OCI-LY1 (cell line): ENCODE measurements around the gene GLIPR2.

Experiments
- H2AFZ ChIP-seq: fragments of 200-600 bp; sonication (generic), shearing (Covaris generic); 2 replicates; pipeline ENCODE4 v1.6.0; 2014; ENCODE audit warnings: antibody characterized with exemption, mild to moderate bottlenecking, low read length
- H3F3A ChIP-seq: fragments of 200-600 bp; sonication (generic), shearing (Covaris generic); 2 replicates; pipeline ENCODE4 v1.6.0; 2014; ENCODE audit warnings: mild to moderate bottlenecking, antibody characterized with exemption, low read length, moderate library complexity; ENCODE audit not compliant: insufficient read depth
- H3K27ac ChIP-seq: fragments of 200-600 bp; sonication (generic); 2 replicates; pipeline ENCODE4 v1.5.1; 2014; ENCODE audit warnings: low read length, mixed run types, mild to moderate bottlenecking, low read depth; ENCODE audit not compliant: poor library complexity, severe bottlenecking
- H3K27me3 ChIP-seq: fragments of 200-600 bp; sonication (generic); 2 replicates; pipeline ENCODE4 v1.6.0; 2014; ENCODE audit warnings: antibody characterized with exemption, mild to moderate bottlenecking, low read length, moderate library complexity; ENCODE audit not compliant: insufficient read depth
- H3K36me3 ChIP-seq: fragments of 200-600 bp; sonication (generic); 2 replicates; pipeline ENCODE4 v1.6.1; 2014; ENCODE audit warnings: mild to moderate bottlenecking, antibody characterized with exemption, low read length, moderate library complexity, mixed read lengths; ENCODE audit not compliant: insufficient read depth
- H3K4me1 ChIP-seq: fragments of 200-600 bp; sonication (generic); 2 replicates; pipeline ENCODE4 v1.5.1; 2014; ENCODE audit warnings: mild to moderate bottlenecking, low read length, moderate library complexity; ENCODE audit not compliant: insufficient read depth, severe bottlenecking
- H3K4me2 ChIP-seq: fragments of 200-600 bp; sonication (generic), shearing (Covaris generic); 2 replicates; pipeline ENCODE4 v1.6.1; 2014; ENCODE audit warnings: low read length
- H3K4me3 ChIP-seq: fragments of 200-600 bp; sonication (generic); 2 replicates; pipeline ENCODE4 v1.5.1; 2014; ENCODE audit warnings: low read length, low read depth, mild to moderate bottlenecking, mixed read lengths; ENCODE audit not compliant: poor library complexity, severe bottlenecking
- H3K79me2 ChIP-seq: fragments of 200-600 bp; shearing (Covaris generic); 2 replicates; pipeline ENCODE4 v1.6.1; 2016; ENCODE audit warnings: mixed run types, low read length, mixed read lengths; ENCODE audit not compliant: insufficient read depth
- H3K9ac ChIP-seq: fragments of 200-600 bp; sonication (generic), shearing (Covaris generic); 2 replicates; pipeline ENCODE4 v1.6.1; 2014; ENCODE audit warnings: mild to moderate bottlenecking, low read length, mixed read lengths
- H3K9me2 ChIP-seq: fragments of 200-600 bp; sonication (generic), shearing (Covaris generic); 2 replicates; pipeline ENCODE4 v1.6.1; 2014; ENCODE audit warnings: low read depth, mild to moderate bottlenecking, low read length, mixed read lengths
- H3K9me3 ChIP-seq: fragments of 200-600 bp; shearing (Covaris generic); 2 replicates; pipeline ENCODE4 v1.6.1; 2014; ENCODE audit warnings: low read length, mixed read lengths
- H4K20me1 ChIP-seq: fragments of 200-600 bp; sonication (generic), shearing (Covaris generic); 2 replicates; pipeline ENCODE4 v1.6.0; 2016; ENCODE audit warnings: mild to moderate bottlenecking, low read length; ENCODE audit not compliant: insufficient read depth
- CTCF ChIP-seq: fragments of 200-600 bp; sonication (generic), shearing (Covaris generic); IDR thresholded peaks from 2 replicates; pipeline ENCODE4 v1.5.1; 2017; ENCODE audit warnings: mild to moderate bottlenecking, antibody characterized with exemption, low read length, moderate library complexity, mixed read lengths
- EZH2 ChIP-seq: fragments of 200-600 bp; sonication (generic), shearing (Covaris generic); IDR thresholded peaks from 2 replicates; pipeline ENCODE4 v1.8.0; 2017; ENCODE audit warnings: borderline replicate concordance, mixed run types, mild to moderate bottlenecking, antibody characterized with exemption, low read length, moderate library complexity, mixed read lengths

GLIPR2 gene

DNA sequence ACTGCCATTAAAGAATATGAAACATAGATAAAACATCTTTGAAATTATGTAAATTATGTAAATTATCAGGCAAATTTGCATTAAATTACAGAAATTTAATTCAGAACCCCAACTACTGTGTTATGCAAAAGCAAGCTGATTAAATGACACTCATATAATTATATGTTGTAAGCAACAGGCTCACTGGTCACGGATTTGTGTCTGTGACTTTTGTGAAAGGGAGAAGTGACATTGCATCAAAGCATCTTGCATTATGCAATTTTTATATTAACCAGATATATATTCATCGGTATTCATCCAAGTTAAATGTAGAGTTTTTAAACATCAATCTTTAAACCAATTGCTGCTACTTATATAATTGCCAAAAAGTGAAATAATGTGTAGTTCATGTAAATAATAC, 13.0 kb upstream of the GLIPR2 start:
- H3K9me3 ChIP-seq: no peaks in the 10 kb centered on the region
- H3K9me2 ChIP-seq: no peaks in the 10 kb centered on the region
- H3K27ac ChIP-seq: no peak overlapping the region
- no peaks in the 10 kb centered on the region for H3K27me3 ChIP-seq
- H3F3A ChIP-seq: no peaks in the 10 kb centered on the region
- H3K4me3 ChIP-seq: no peak overlapping the region
- H4K20me1 ChIP-seq: no peaks in the 10 kb centered on the region
- no peaks in the 10 kb centered on the region for H3K4me1 ChIP-seq
- H3K9ac ChIP-seq: no peak overlapping the region
- no peaks in the 10 kb centered on the region for H3K79me2 ChIP-seq
- TF ChIP-seq EZH2 (no peak), CTCF (no peak)
- H3K4me2 ChIP-seq: no peak overlapping the region
- no peak overlapping the region for H2AFZ ChIP-seq
- no peaks in the 10 kb centered on the region for H3K36me3 ChIP-seq

DNA sequence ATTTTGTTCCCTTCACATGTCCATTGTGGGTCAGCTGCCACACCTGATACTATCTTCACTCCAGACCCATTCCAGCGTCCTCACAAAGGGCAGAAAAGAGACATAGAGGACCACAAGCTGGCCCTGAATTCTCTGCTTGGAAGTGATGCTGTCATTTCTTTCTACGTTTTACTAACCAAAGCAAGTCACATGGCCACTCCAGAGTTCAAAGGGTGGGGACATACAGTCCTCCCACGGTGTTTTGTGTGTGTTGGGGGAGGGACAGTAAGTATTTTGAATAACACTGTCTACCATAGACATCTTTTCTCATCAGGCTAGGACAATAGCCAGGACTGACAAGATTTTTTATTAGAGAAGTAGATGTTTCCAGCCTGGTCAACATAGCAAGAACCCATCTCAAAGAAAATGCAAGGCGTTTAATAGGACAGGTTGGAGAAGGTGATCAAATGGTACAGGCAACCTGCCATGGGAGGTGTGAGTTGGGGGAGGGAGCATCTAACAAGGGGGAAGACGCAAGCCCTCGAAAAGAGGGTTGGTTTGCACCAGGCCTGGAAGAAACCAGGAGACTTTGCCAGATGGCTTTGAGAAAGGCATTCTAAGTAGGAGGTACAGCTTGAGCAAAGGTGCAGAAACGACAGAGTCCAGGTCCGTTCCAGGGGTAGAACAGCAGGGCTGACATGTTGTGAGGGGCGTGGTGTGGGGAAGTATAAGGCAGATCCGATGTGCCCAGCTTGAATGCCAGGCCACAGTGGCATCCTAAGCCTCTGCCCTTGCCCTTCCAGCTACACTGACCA, 11.3 kb upstream of the GLIPR2 start:
- Histone ChIP-seq H4K20me1 (no peaks in the 10 kb centered on the region), H3K79me2 (no peaks in the 10 kb centered on the region), H3K27ac (no peak overlapping the region), H2AFZ (no peak overlapping the region), H3F3A (no peaks in the 10 kb centered on the region), H3K27me3 (no peaks in the 10 kb centered on the region), H3K4me2 (no peak overlapping the region), H3K4me3 (no peak overlapping the region), H3K36me3 (no peaks in the 10 kb centered on the region), H3K9me3 (no peaks in the 10 kb centered on the region), H3K9ac (no peak overlapping the region), H3K9me2 (no peaks in the 10 kb centered on the region), H3K4me1 (no peaks in the 10 kb centered on the region)
- TF ChIP-seq CTCF (no peak), EZH2 (no peak)

- no peaks in the 10 kb centered on the region for H3K9me2 ChIP-seq
- H3K36me3 ChIP-seq: no peaks in the 10 kb centered on the region
- TF ChIP-seq CTCF (no peak), EZH2 (no peak)
- no peak overlapping the region for H3K9ac ChIP-seq
- H3K4me1 ChIP-seq: no peaks in the 10 kb centered on the region
- H3F3A ChIP-seq: no peaks in the 10 kb centered on the region
- no peaks in the 10 kb centered on the region for H3K27me3 ChIP-seq
- no peaks in the 10 kb centered on the region for H4K20me1 ChIP-seq
- H3K4me3 ChIP-seq: no peak overlapping the region
- H2AFZ ChIP-seq: no peak overlapping the region
- no peaks in the 10 kb centered on the region for H3K9me3 ChIP-seq
- no peak overlapping the region for H3K27ac ChIP-seq
- H3K4me2 ChIP-seq: no peak overlapping the region
- H3K79me2 ChIP-seq: no peaks in the 10 kb centered on the region
These were observed 10.4 kb upstream of the GLIPR2 start for GRCh38 chr9:36126016-36126730.
